ENCODE results near the gene SOCS3. TPM values are rescaled to one million over a fixed set of nuclear protein-coding genes. Genes with fewer than 3 reads are reported as not detected.

SOCS3 gene
- total RNA-seq, 1 experiment from 2014 or later, result 21.7 TPM

GRCh38 chr17:78364436-78365281 lies 4.8 kb upstream of the SOCS3 start:
- no peak overlapping the region for H2AFZ ChIP-seq
- no peaks in the 10 kb centered on the region for H4K20me1 ChIP-seq (ENCODE audit: insufficient read depth)
- no TSS peak for BruUV-seq (replicated peaks)
- H3K27me3 ChIP-seq (ENCODE audit: insufficient read depth, low read depth), result no peaks in the 10 kb centered on the region
- DNase-seq, result no peak
- no peaks in the 10 kb centered on the region for H3K36me3 ChIP-seq (ENCODE audit: low read depth)
- TF ChIP-seq CTCF (conservative IDR thresholded peaks at IDR 0.05), result no peak
- TF ChIP-seq EZH2 (IDR thresholded peaks at IDR 0.05; ENCODE audit: low read depth), result no peak
- no peak overlapping the region for H3K27ac ChIP-seq
- intact Hi-C loops (cut with micrococcal nuclease; ENCODE audit: unreplicated experiment), result loop anchor here (5.0 to 10.0 kb wide), 2 partner anchors 92 to 120 kb away; no protein-coding TSS in a partner anchor
- no peaks in the 10 kb centered on the region for H3F3A ChIP-seq (ENCODE audit: insufficient read depth, low read depth)
- no peaks in the 10 kb centered on the region for H3K9me2 ChIP-seq (ENCODE audit: insufficient read depth)
- ChIA-PET CTCF (no interaction called here), POLR2A (ENCODE audit: unreplicated experiment) (interaction anchor here (0.6 kb wide), 1 partner anchor 19 kb away, joined by 3 read pairs; no protein-coding TSS in a partner anchor)
- peaks cover under 1% of the 10 kb centered on the region for H3K79me2 ChIP-seq (ENCODE audit: low read depth)
- no peaks in the 10 kb centered on the region for H3K9me3 ChIP-seq (ENCODE audit: insufficient read depth, low read depth)
- H3K4me3 ChIP-seq, result no peak overlapping the region
- H3K4me1 ChIP-seq (replicated peaks; ENCODE audit: insufficient read depth), result no peaks in the 10 kb centered on the region
- H3K4me2 ChIP-seq, result no peak overlapping the region

GRCh38 chr17:78362671-78363070 lies 2.8 kb upstream of the SOCS3 start:
- no peak overlapping the region for H3K4me2 ChIP-seq
- ChIA-PET POLR2A (ENCODE audit: unreplicated experiment) (interaction anchor here (0.6 kb wide), 1 partner anchor 28 kb away, joined by 5 read pairs; no protein-coding TSS in a partner anchor), CTCF (interaction anchor here (0.6 kb wide), 1 partner anchor 54 kb away, joined by 3 read pairs; no protein-coding TSS in a partner anchor)
- no peak overlapping the region for H3K4me3 ChIP-seq
- no peaks in the 10 kb centered on the region for H3F3A ChIP-seq (ENCODE audit: insufficient read depth, low read depth)
- H3K9me2 ChIP-seq (ENCODE audit: insufficient read depth), result no peaks in the 10 kb centered on the region
- H3K4me1 ChIP-seq (replicated peaks; ENCODE audit: insufficient read depth), result peaks cover 7% of the 10 kb centered on the region
- H3K27ac ChIP-seq, result no peak overlapping the region
- no peak for TF ChIP-seq EZH2 (IDR thresholded peaks at IDR 0.05; ENCODE audit: low read depth)
- no peak for TF ChIP-seq CTCF (conservative IDR thresholded peaks at IDR 0.05)
- no peaks in the 10 kb centered on the region; the same call in 1 of the 2 replicates for H3K36me3 ChIP-seq (ENCODE audit: low read depth)
- peaks cover 20% of the 10 kb centered on the region for H3K79me2 ChIP-seq (ENCODE audit: low read depth)
- DNase-seq, result no peak
- peaks cover 12% of the 10 kb centered on the region; the same call in 1 of the 2 replicates for H4K20me1 ChIP-seq (ENCODE audit: insufficient read depth)
- no peaks in the 10 kb centered on the region for H3K9me3 ChIP-seq (ENCODE audit: insufficient read depth, low read depth)
- intact Hi-C loops (cut with micrococcal nuclease; ENCODE audit: unreplicated experiment), result loop anchor here (5.0 to 10.0 kb wide), 2 partner anchors 90 to 122 kb away; no protein-coding TSS in a partner anchor
- BruUV-seq (replicated peaks), result no TSS peak
- no peak overlapping the region for H2AFZ ChIP-seq
- H3K27me3 ChIP-seq (ENCODE audit: insufficient read depth, low read depth), result no peaks in the 10 kb centered on the region

GRCh38 chr17:78362232-78362631 lies 2.4 kb upstream of the SOCS3 start:
- Histone ChIP-seq H3K9me2 (ENCODE audit: insufficient read depth) (no peaks in the 10 kb centered on the region), H3K79me2 (ENCODE audit: low read depth) (peaks cover 24% of the 10 kb centered on the region), H3K4me3 (no peak overlapping the region), H2AFZ (no peak overlapping the region), H3K4me2 (no peak overlapping the region), H3K27ac (no peak overlapping the region), H3K36me3 (ENCODE audit: low read depth) (no peaks in the 10 kb centered on the region; the same call in 1 of the 2 replicates), H3F3A (ENCODE audit: insufficient read depth, low read depth) (no peaks in the 10 kb centered on the region), H3K27me3 (ENCODE audit: insufficient read depth, low read depth) (no peaks in the 10 kb centered on the region), H3K9me3 (ENCODE audit: insufficient read depth, low read depth) (no peaks in the 10 kb centered on the region), H4K20me1 (ENCODE audit: insufficient read depth) (peaks cover 17% of the 10 kb centered on the region; the same call in 1 of the 2 replicates), H3K4me1 (replicated peaks; ENCODE audit: insufficient read depth) (peaks cover 12% of the 10 kb centered on the region)
- no peak for DNase-seq
- intact Hi-C loops (cut with micrococcal nuclease; ENCODE audit: unreplicated experiment), result loop anchor here (5.0 to 10.0 kb wide), 2 partner anchors 90 to 123 kb away; no protein-coding TSS in a partner anchor
- BruUV-seq (replicated peaks), result no TSS peak
- TF ChIP-seq EZH2 (IDR thresholded peaks at IDR 0.05; ENCODE audit: low read depth) (no peak), CTCF (conservative IDR thresholded peaks at IDR 0.05) (no peak)
- POLR2A ChIA-PET (ENCODE audit: unreplicated experiment), result interaction anchor here (0.6 kb wide), 1 partner anchor 27 kb away, joined by 5 read pairs; no protein-coding TSS in a partner anchor
- CTCF ChIA-PET, result interaction anchor here (0.6 to 0.7 kb wide), 3 partner anchors 54 to 1327 kb away, joined by 3 to 5 read pairs (median 4); no protein-coding TSS in a partner anchor
